PC-3 (cell line): ENCODE results near the gene ZWILCH.

ENCODE experiments used
- CTCF ChIP-seq: fragments of 300-600 bp; sonication (generic); conservative IDR thresholded peaks from 2 replicates; pipeline ENCODE4 v1.5.1; 2017; ENCODE audit warnings: antibody characterized with exemption, low read depth, mild to moderate bottlenecking, low read length
- EZH2phosphoT487 ChIP-seq: fragments of 300-600 bp; sonication (generic); IDR thresholded peaks from 2 replicates; pipeline ENCODE4 v1.6.1; 2018; ENCODE audit warnings: mild to moderate bottlenecking, antibody characterized with exemption, low read length, borderline replicate concordance

GRCh38 chr15:66592505-66593218 is 87.5 kb downstream of the ZWILCH start:
- no peak for TF ChIP-seq CTCF
- no peak for TF ChIP-seq EZH2phosphoT487
